PC-9 (cell line): Measurements from ENCODE around the gene TRAPPC5.

Source experiments
- CTCF ChIP-seq: fragments of 200-600 bp; sonication (generic); conservative IDR thresholded peaks from 2 replicates; pipeline ENCODE4 v1.6.1; 2017; ENCODE audit warnings: mixed run types, antibody characterized with exemption, mild to moderate bottlenecking, moderate library complexity
- EZH2 ChIP-seq: fragments of 200-600 bp; sonication (generic); IDR thresholded peaks from 2 replicates; pipeline ENCODE4 v1.8.0; 2017; ENCODE audit warnings: antibody characterized with exemption, low read depth

GRCh38 chr19:7701654-7702457, 21.2 kb downstream of the TRAPPC5 start, which contains the start of gene FCER2:
- no peak for TF ChIP-seq EZH2
- TF ChIP-seq CTCF = no peak
